GM18909 (cell line): ENCODE measurements around the gene PANX2.
"Not testable (repeated sequence)": the region's sequence is repeated elsewhere in the genome, so short reads cannot be mapped to it uniquely, and the experiment has no call there.

Experiments
- ATAC-seq: cut with Tn5 transposase; IDR thresholded peaks from one replicate; pipeline ENCODE4 v1.9.1; 2021; ENCODE audit warnings: mild to moderate bottlenecking; ENCODE audit not compliant: unreplicated experiment, poor library complexity

The PANX2 gene

GRCh38 chr22:50170453-50171318 is at the start of gene PANX2:
Gene PANX2 (plus strand): TSS chr22:50170731. CDS start chr22:50170731, 0 bp downstream.
- ATAC-seq = no peak

- ATAC-seq = no peak
These were observed 49.3 kb upstream of the PANX2 start for GRCh38 chr22:50121202-50121740.

- no peak for ATAC-seq
These were observed 47.4 kb upstream of the PANX2 start for GRCh38 chr22:50123119-50123518.

GRCh38 chr22:50125029-50125428 is 45.5 kb upstream of the PANX2 start:
- no peak for ATAC-seq

GRCh38 chr22:50129121-50129736 is 41.3 kb upstream of the PANX2 start:
- ATAC-seq = no peak

- no peak for ATAC-seq
These were observed 38.6 kb upstream of the PANX2 start for GRCh38 chr22:50131894-50132293.

- no peak for ATAC-seq
These were observed 36.0 kb upstream of the PANX2 start for GRCh38 chr22:50134481-50134880.

- no peak for ATAC-seq
These were observed 33.9 kb upstream of the PANX2 start for GRCh38 chr22:50136581-50137015.

- not testable (repeated sequence) for ATAC-seq
These were observed 33.3 kb upstream of the PANX2 start for GRCh38 chr22:50137277-50137676.

- ATAC-seq = no peak
These were observed 32.5 kb upstream of the PANX2 start for GRCh38 chr22:50138041-50138440.

- no peak for ATAC-seq
These were observed 31.5 kb upstream of the PANX2 start for GRCh38 chr22:50138988-50139387.

- ATAC-seq = no peak
These were observed 30.6 kb upstream of the PANX2 start for GRCh38 chr22:50139843-50140415.

- no peak for ATAC-seq
These were observed 29.9 kb upstream of the PANX2 start for GRCh38 chr22:50140615-50141014.

GRCh38 chr22:50141462-50141861 is 29.1 kb upstream of the PANX2 start:
- no peak for ATAC-seq

- ATAC-seq = no peak
These were observed 28.6 kb upstream of the PANX2 start for GRCh38 chr22:50141891-50142363.

- ATAC-seq = no peak
These were observed 27.4 kb upstream of the PANX2 start for GRCh38 chr22:50143096-50143495.

GRCh38 chr22:50144005-50144614 is 26.4 kb upstream of the PANX2 start:
- no peak for ATAC-seq

- ATAC-seq = no peak
These were observed 24.7 kb upstream of the PANX2 start for GRCh38 chr22:50145721-50146438.

GRCh38 chr22:50146439-50147238 is 23.9 kb upstream of the PANX2 start:
- no peak for ATAC-seq
